ENCODE data around the gene PCNX2. TPM values are rescaled to one million over a fixed set of nuclear protein-coding genes. Genes with fewer than 3 reads are reported as not detected.

Gene PCNX2
- total RNA-seq, 6 experiments from 2014 or later = 9.9 to 15.6 (median 13.5) TPM

GRCh38 chr1:232939748-232940147 is 355.8 kb downstream of the PCNX2 start:
- Mint-ChIP-seq H3K4me1 (ENCODE audit: low read depth) (no peaks in the 10 kb centered on the region), H3K36me3 (ENCODE audit: low read depth) (no peaks in the 10 kb centered on the region), H3K27ac (no peak overlapping the region), H3K27me3 (ENCODE audit: insufficient read depth) (peaks cover 10% of the 10 kb centered on the region), H3K4me3 (no peak overlapping the region), H3K9me3 (peaks cover 3% of the 10 kb centered on the region; the same call in 1 of the 2 replicates)
- TF ChIP-seq CTCF (IDR thresholded peaks at IDR 0.05) = no peak
- no peak for DNase-seq

GRCh38 chr1:232938926-232939325 is 356.6 kb downstream of the PCNX2 start:
- Mint-ChIP-seq H3K27me3 (ENCODE audit: insufficient read depth) (peaks cover 10% of the 10 kb centered on the region), H3K9me3 (peaks cover 3% of the 10 kb centered on the region; the same call in 1 of the 2 replicates), H3K36me3 (ENCODE audit: low read depth) (no peaks in the 10 kb centered on the region), H3K4me3 (no peak overlapping the region), H3K27ac (no peak overlapping the region), H3K4me1 (ENCODE audit: low read depth) (no peaks in the 10 kb centered on the region)
- no peak for DNase-seq
- TF ChIP-seq CTCF (IDR thresholded peaks at IDR 0.05) = no peak

- peaks cover 3% of the 10 kb centered on the region; the same call in 1 of the 2 replicates for H3K9me3 Mint-ChIP-seq
- H3K27me3 Mint-ChIP-seq (ENCODE audit: insufficient read depth) = peaks cover 10% of the 10 kb centered on the region
- no peak overlapping the region; the same call in 1 of the 2 replicates for H3K4me3 Mint-ChIP-seq
- no peak overlapping the region for H3K27ac Mint-ChIP-seq
- H3K36me3 Mint-ChIP-seq (ENCODE audit: low read depth) = no peaks in the 10 kb centered on the region
- no peak for TF ChIP-seq CTCF (IDR thresholded peaks at IDR 0.05)
- H3K4me1 Mint-ChIP-seq (ENCODE audit: low read depth) = no peaks in the 10 kb centered on the region
- DNase-seq = no peak
These were observed 357.7 kb downstream of the PCNX2 start for GRCh38 chr1:232937741-232938375.

DNA sequence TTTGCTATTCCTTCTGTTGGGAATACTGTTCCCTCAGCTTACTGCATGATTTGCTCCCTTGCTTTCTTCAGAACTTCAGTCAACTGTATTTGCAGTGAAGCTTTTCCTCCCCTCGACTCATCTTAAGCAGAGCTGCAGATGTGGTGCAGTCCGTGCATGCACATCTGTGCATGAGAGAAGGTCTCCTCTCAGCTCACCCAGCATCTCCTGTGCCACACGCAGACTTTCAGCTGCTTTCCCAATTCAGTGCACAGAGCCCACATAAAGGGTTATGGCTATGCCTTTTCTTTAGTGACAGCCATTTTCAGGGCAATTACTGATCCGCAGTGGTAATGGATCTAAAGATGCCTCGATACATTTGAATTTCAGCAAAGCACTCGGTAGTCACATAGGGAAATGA is 358.6 kb downstream of the PCNX2 start:
- Mint-ChIP-seq H3K36me3 (ENCODE audit: low read depth) (no peaks in the 10 kb centered on the region), H3K9me3 (peaks cover 3% of the 10 kb centered on the region; the same call in 1 of the 2 replicates), H3K4me1 (ENCODE audit: low read depth) (no peaks in the 10 kb centered on the region), H3K27me3 (ENCODE audit: insufficient read depth) (peaks cover 10% of the 10 kb centered on the region), H3K27ac (no peak overlapping the region), H3K4me3 (no peak overlapping the region)
- TF ChIP-seq CTCF (IDR thresholded peaks at IDR 0.05) = no peak
- no peak for DNase-seq

Other genes starting within 250 kb of the PCNX2 start
- gene MAP3K21, start 32.0 kb upstream of the PCNX2 start, total RNA-seq (2021; fragmentation: NEBNext Ultra II Directional; extraction: Animal tissue kit (Norgen Biotek cat#: 25700)) = under 1 TPM in 3 of 6 experiments, not detected in 3; 0.06 to 0.09 (median 0.09) TPM